Astrocyte (in vitro differentiated cells and primary cell): ENCODE measurements around the gene RAB8A.

ENCODE experiments used
- EZH2 ChIP-seq: IDR thresholded peaks from 2 replicates; pipeline ENCODE4 v1.6.1; 2012; ENCODE audit warnings: mild to moderate bottlenecking, low read length, inconsistent platforms; ENCODE audit not compliant: insufficient read depth
- TF ChIP-seq, protein P1 (sequence below): IDR thresholded peaks from 2 replicates; pipeline ENCODE4 v1.5.1; 2011; ENCODE audit warnings: low read depth, mild to moderate bottlenecking, inconsistent platforms, low read length, moderate library complexity; ENCODE audit not compliant: insufficient read depth

DNA sequence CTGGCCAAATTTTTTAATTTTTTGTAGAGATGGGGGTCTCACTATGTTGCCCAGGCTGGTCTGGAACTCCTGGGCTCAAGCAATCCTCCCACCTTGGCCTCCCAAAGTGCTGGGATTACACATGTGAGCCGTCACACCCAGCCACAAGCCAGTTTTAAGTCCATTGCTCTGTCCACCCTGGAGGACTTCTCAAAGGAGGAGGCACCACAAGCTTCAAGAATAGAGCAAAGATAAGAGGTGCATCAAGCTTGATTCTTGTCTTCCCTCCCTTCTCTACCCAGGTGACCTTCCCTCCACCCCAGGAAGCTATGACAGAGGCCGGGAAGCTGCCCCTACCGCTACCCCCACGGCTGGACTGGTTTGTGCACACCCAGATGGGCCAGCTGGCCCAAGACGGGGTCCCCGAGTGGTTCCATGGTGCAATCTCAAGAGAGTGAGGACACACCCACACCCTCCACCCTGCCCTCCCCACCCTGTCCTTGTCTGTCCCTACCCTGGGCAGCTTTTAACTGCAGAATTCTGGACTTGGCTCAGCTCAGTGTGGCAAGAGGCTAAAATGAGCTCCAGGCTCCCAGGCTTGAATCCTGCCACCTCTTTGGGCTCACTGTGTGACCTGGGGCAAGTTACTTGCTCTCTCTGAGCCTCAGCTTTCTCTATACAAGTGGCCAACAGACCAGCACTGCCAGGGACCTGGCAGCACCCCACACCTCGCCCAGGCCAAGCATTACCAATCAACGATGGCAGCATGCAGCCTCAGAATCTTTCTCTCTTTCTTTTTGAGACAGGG, 36.9 kb downstream of the RAB8A start:
- TF ChIP-seq, protein P1, sequence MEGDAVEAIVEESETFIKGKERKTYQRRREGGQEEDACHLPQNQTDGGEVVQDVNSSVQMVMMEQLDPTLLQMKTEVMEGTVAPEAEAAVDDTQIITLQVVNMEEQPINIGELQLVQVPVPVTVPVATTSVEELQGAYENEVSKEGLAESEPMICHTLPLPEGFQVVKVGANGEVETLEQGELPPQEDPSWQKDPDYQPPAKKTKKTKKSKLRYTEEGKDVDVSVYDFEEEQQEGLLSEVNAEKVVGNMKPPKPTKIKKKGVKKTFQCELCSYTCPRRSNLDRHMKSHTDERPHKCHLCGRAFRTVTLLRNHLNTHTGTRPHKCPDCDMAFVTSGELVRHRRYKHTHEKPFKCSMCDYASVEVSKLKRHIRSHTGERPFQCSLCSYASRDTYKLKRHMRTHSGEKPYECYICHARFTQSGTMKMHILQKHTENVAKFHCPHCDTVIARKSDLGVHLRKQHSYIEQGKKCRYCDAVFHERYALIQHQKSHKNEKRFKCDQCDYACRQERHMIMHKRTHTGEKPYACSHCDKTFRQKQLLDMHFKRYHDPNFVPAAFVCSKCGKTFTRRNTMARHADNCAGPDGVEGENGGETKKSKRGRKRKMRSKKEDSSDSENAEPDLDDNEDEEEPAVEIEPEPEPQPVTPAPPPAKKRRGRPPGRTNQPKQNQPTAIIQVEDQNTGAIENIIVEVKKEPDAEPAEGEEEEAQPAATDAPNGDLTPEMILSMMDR = no peak
- no peak for TF ChIP-seq EZH2
